Upper lobe of right lung (tissue), 1 donor: Measurements from ENCODE around the gene ACOT7. TPM values are rescaled to one million over a fixed set of nuclear protein-coding genes. Genes with fewer than 3 reads are reported as not detected.

Experiments used
- ATAC-seq: fragments of 200-7000 bp; cut with Tn5 transposase; one replicate; pipeline ENCODE4 v1.9.1; 2020; ENCODE audit warnings: mild to moderate bottlenecking, moderate library complexity
- DNase-seq: peaks from one replicate; pipeline ENCODE4 v3.0.0-alpha.2; 2020
- H3K27ac ChIP-seq: fragments of 200-600 bp; one replicate; pipeline ENCODE4 v1.8.0; 2022
- H3K27me3 ChIP-seq: fragments of 200-600 bp; one replicate; pipeline ENCODE4 v1.8.0; 2022; ENCODE audit warnings: mild to moderate bottlenecking
- H3K36me3 ChIP-seq: fragments of 200-600 bp; one replicate; pipeline ENCODE4 v1.8.0; 2022
- H3K4me1 ChIP-seq: fragments of 200-600 bp; one replicate; pipeline ENCODE4 v1.8.0; 2022
- H3K4me3 ChIP-seq: fragments of 200-600 bp; one replicate; pipeline ENCODE4 v1.8.0; 2022; ENCODE audit warnings: mild to moderate bottlenecking
- H3K9me3 ChIP-seq: fragments of 200-600 bp; one replicate; pipeline ENCODE4 v1.8.0; 2022
- intact Hi-C: fragments of 100-400 bp; cut with DNase I; formaldehyde crosslinking; loops from one replicate; pipeline ENCODE4 v1.11.0; 2022
- total RNA-seq: library from RNA; stranded (reverse); fragmentation: NEBNext Ultra II Directional; extraction: Animal tissue kit (Norgen Biotek cat#: 25700); gene quantifications from one replicate; pipeline ENCODE4 v1.2.1, GENCODE V29; 2021
- TF ChIP-seq, protein P1 (sequence below): fragments of 200-600 bp; IDR thresholded peaks from one replicate; pipeline ENCODE4 v1.8.0; 2022; ENCODE audit warnings: antibody characterized with exemption
- donor health status: DM: no; HTN: yes; CAD: no; lungs with severe emphysema.

The ACOT7 gene
- total RNA-seq, 1 donor from 2014 or later = 22.8 TPM

GRCh38 chr1:6281511-6282402 is 111.8 kb downstream of the ACOT7 start:
- Histone ChIP-seq H3K9me3 (no peaks in the 10 kb centered on the region), H3K27ac (peak overlapping the region; percentile 42), H3K4me3 (no peak overlapping the region), H3K4me1 (no peaks in the 10 kb centered on the region), H3K36me3 (no peaks in the 10 kb centered on the region), H3K27me3 (no peaks in the 10 kb centered on the region)
- intact Hi-C loops = no loop called here
- TF ChIP-seq, protein P1, sequence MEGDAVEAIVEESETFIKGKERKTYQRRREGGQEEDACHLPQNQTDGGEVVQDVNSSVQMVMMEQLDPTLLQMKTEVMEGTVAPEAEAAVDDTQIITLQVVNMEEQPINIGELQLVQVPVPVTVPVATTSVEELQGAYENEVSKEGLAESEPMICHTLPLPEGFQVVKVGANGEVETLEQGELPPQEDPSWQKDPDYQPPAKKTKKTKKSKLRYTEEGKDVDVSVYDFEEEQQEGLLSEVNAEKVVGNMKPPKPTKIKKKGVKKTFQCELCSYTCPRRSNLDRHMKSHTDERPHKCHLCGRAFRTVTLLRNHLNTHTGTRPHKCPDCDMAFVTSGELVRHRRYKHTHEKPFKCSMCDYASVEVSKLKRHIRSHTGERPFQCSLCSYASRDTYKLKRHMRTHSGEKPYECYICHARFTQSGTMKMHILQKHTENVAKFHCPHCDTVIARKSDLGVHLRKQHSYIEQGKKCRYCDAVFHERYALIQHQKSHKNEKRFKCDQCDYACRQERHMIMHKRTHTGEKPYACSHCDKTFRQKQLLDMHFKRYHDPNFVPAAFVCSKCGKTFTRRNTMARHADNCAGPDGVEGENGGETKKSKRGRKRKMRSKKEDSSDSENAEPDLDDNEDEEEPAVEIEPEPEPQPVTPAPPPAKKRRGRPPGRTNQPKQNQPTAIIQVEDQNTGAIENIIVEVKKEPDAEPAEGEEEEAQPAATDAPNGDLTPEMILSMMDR = no peak
- no peak for DNase-seq
- peak; percentile 60 for ATAC-seq

GRCh38 chr1:6280761-6281451 is 112.7 kb downstream of the ACOT7 start:
- DNase-seq = peak; percentile 85
- Histone ChIP-seq H3K27me3 (no peaks in the 10 kb centered on the region), H3K27ac (peak overlapping the region; percentile 42), H3K9me3 (no peaks in the 10 kb centered on the region), H3K4me3 (no peak overlapping the region), H3K4me1 (no peaks in the 10 kb centered on the region), H3K36me3 (no peaks in the 10 kb centered on the region)
- TF ChIP-seq, protein P1 = peak; percentile 36
- intact Hi-C loops = no loop called here
- ATAC-seq = peak; percentile 79

DNA sequence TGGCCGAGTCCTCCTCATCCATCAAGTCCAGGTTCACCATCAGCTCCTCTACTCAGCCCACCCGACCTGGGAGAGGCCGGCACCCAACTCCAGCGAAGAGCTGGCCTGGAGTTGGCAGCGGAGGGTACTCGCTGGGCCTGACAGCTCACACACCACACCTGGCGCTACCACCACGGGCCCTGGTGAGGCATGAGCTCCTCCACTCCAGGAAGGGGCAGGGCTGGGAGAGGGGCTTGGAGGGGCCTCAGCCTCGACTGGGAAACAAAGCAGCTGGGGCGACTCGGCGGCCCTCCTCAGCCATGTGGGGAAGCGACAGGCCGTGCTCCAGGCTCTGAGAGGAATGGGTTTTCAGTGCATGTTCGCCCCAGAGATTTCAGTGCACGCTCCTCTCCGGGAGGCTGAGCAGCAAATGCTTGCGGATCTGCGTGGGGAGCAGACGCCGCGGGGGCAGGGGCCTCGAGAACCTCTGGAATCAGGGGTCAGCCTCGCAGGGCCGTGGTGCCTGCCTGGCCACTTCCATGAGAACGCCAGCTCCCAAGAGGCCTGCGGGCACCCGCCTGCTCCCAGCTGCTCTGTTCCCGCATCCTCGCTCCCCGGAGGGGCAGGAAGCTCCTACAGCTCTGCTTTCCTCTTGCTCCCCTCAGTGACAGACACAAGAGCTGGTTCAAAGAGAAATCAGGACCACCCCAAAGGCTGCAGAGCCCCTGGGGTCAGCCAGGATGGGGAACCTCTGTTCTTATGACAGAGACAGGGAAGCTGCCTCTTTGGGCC is 113.8 kb downstream of the ACOT7 start:
- no peak for ATAC-seq
- no peak for DNase-seq
- H3K4me1 ChIP-seq = no peaks in the 10 kb centered on the region
- intact Hi-C loops = no loop called here
- H3K27ac ChIP-seq = no peak overlapping the region
- no peaks in the 10 kb centered on the region for H3K36me3 ChIP-seq
- TF ChIP-seq, protein P1 = no peak
- no peaks in the 10 kb centered on the region for H3K9me3 ChIP-seq
- H3K27me3 ChIP-seq = no peaks in the 10 kb centered on the region
- no peak overlapping the region for H3K4me3 ChIP-seq

DNA sequence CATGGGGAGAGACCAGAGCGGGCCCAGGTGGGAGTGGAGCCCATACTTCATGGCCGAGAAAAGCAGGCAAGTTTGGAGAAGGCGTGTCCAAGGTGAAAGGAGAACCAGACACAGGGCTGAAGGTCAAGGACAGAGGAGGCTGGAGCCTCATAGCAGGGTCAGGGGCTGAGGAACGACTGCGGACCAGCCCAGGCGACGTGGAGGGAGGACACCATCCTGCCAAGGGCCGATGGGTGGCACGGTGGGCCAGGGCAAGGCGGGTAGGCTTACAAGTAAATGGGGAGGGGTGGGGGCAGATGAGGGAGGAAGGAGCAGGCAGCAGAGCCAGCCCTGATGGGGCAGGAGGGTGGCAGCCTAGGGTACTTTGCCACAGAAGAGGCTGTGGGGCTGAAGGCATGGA is 114.5 kb downstream of the ACOT7 start:
- H3K9me3 ChIP-seq = no peaks in the 10 kb centered on the region
- no peak overlapping the region for H3K27ac ChIP-seq
- no peaks in the 10 kb centered on the region for H3K4me1 ChIP-seq
- no peaks in the 10 kb centered on the region for H3K36me3 ChIP-seq
- H3K27me3 ChIP-seq = no peaks in the 10 kb centered on the region
- ATAC-seq = no peak
- TF ChIP-seq, protein P1 = no peak
- no peak for DNase-seq
- intact Hi-C loops = no loop called here
- H3K4me3 ChIP-seq = no peak overlapping the region

DNA sequence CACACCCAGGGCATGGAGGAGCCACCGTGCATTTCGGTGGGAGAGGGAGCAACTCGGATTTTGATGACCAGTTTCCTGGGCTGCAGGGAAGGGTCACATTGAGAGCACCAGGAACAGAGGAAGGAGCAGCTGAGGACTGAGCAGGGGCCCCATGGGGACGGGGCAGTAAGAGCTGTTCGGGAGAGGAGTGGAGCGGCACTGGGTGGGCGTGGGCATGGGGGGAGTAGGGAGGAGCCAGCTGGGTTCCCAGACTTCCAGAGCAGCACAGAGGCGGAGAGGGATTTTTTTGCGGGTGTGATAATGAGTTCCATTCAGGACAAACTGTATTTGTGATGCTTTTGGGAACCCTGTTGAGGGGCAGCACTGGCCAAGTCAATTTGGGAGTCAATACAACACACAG is 115.3 kb downstream of the ACOT7 start:
- TF ChIP-seq, protein P1 = no peak
- Histone ChIP-seq H3K27ac (no peak overlapping the region), H3K9me3 (no peaks in the 10 kb centered on the region), H3K27me3 (no peaks in the 10 kb centered on the region), H3K4me1 (no peaks in the 10 kb centered on the region), H3K4me3 (no peak overlapping the region), H3K36me3 (no peaks in the 10 kb centered on the region)
- DNase-seq (no peak), ATAC-seq (no peak)
- intact Hi-C loops = no loop called here
